Stimulated activated CD8-positive, alpha-beta memory T cell treated with anti-CD3 and anti-CD28 coated beads, Interleukin-15, amount 100 ng/mL, for 1 hour (primary cell): ENCODE results near the gene ANO7.

ENCODE experiments used
- DNase-seq: peaks from one replicate; pipeline ENCODE4 v3.0.0-alpha.2; 2020; ENCODE audit warnings: low read depth

ANO7 gene

DNA sequence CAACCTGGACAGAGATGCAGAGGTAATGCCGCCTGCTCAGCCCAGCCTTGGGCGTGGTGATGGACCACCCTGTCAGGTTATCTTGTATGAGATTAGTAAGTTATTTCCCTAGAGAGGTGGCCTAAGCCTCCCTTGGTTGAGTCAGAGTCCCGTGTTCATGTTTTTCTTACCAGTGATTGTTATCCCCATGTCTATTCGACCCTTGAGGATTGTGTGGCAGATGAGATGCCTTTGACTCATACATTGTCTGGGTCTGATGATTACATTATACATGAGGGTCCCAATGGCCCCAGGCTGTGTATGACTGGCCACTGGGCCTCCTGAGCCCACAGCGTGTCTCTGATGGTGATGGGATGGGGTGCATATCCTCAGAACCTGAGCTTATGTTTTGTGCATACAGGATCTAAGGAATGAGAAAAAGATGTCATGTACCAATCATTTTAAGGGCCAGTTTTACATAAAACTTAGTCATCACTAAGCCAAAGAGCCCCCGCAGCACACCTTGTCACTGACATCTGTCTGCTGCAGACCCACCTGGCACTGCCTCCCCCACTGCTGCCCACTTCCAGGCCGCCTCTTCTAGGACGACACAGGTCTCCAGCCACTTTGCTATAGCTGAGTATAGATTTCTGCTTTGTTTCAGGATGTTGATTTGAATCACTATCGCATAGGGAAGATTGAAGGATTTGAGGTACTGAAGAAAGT is 30.5 kb upstream of the ANO7 start:
- no peak for DNase-seq

DNA sequence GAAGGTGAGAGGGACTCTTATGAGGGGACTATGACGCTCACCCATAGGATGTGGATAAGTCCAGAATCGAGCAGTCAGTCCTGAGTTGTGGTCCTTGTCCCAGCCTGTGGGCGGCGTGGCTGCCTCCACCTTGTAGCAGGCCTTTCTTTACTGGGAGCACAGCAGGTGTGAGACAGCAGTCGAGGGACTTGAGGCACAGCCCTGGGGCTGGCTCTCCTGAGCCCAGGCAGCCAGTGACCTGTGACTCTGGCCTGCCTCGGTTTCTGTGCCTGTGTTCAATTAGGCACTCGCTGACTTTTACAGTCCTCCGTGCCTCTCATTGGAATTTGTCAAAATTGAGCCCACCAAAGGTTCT is 30.0 kb upstream of the ANO7 start:
- DNase-seq: no peak

DNA sequence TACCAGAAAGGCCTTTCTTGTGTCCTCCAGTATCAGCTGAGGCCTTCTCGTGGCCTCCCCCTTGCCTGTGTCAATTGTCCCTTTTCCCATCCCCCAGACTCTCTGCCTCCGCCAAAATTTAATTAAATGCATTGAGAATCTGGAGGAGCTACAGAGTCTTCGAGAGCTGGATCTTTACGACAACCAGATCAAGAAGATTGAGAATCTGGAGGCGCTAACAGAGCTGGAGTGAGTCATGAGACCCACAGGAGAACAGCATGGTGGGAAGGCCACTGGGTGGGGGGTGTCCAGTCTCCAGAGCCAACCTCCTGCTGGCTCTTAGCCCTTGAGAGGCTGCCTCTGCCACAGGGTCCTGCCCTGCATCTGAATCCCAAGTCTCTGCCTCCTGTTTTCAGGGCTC is 29.4 kb upstream of the ANO7 start:
- no peak for DNase-seq

DNA sequence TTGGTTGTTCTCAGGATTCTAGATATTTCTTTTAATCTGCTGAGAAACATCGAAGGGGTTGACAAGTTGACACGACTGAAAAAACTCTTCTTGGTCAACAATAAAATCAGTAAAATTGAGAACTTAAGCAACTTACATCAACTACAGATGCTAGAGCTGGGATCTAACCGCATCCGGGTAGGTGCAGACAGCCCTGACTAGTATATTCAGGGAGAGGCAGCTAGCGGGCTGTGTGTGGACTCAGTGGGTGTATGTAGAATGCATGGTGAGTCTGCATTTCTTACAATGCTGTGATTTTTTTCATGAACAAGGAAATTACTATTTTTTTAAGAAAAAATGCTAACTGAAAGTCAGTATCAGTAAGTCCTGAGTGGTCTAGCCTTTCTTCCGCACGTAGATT is 28.2 kb upstream of the ANO7 start:
- no peak for DNase-seq

DNA sequence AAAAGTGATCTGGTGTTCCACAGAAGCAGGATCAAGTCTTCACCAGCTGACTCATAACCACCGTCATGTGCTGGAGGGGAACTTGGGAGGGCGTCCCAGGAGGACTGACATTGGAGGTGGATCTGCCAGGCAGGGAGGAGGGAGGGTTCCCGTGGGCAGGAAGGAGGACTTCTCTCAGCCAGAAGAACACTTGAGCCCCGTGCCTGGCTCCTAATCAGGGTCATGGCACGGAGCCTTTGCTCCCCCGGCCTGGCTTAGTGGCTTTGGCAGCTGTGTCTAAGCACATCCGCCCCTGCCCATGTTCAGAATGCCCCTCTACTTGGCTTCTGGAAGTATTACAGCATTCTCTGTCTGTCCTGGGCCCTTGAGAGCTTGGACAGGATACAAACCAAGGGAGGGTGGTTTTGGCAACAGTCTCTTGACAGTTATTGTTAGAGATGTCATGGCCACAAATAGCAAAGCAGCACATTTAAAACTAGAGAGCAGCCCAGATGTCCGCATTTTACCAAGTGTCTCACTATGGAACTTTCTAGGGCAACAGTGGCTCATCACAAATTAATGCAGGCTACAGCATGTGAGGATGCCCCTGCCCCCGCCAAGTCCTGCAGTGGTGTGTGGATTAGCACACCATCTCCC is 26.7 kb upstream of the ANO7 start:
- no peak for DNase-seq

DNA sequence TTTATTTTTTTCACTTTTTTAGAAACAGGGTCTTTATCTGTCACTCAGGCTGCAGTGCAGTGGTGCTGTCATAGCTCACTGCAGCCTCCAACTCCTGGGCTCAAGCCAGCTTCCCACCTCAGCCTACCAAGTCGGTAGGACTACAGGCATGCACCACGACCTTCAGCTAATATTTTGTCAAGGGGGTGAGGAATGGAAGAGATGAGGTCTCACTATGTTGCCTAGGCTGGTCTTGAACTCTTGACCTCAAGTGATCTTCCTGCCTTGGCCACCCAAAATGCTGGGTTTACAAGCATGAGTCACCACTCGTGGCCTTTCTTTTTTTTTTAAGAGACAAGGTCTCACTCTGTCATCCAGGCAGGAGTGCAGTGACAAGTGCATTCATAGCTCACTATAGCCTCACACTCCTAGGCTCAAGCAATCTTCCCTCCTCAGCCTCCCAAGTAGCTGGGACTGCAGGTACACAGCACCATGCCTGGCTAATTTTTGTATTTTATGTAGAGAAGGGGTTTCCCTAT is 24.8 kb upstream of the ANO7 start:
- DNase-seq: no peak

DNA sequence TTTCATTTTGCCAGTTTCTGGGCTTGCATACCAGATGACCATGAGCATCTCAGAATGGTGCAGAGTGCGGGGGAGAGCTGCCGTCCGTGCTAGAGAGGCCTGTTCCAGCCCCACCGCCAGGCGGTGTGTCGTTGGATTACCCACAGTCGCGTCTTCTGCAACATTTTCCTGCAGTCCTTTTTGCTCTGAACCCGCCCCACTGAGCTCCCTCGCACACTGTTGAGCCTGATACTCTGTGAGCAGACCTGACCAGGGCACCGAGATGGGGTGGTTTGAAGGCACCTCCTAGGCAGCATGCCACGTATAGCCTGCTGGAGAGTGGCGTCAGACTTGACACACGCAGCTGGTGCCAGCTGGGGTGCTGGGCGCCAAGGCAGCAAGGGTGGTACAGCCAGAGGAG is 20.1 kb upstream of the ANO7 start:
- DNase-seq: no peak

DNA sequence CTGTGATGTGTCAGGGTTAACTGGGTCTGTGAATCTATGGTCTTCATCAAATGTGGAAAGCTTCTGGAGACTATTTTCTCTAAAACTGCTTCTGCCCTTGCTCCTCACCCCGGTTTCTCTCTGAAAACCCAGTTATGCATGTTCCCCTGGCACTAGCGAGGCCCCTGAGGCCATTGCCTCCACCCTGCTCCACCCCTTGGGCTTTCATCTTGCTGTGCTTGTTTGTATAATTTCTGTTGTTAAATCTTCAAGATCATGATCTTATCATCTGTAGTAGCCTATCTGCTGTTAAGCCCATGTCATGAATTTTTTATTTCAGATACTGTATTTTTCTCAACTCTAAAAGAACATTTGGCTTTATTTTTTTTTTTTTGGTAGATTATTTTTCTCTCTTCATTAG is 14.9 kb upstream of the ANO7 start:
- DNase-seq: no peak

DNA sequence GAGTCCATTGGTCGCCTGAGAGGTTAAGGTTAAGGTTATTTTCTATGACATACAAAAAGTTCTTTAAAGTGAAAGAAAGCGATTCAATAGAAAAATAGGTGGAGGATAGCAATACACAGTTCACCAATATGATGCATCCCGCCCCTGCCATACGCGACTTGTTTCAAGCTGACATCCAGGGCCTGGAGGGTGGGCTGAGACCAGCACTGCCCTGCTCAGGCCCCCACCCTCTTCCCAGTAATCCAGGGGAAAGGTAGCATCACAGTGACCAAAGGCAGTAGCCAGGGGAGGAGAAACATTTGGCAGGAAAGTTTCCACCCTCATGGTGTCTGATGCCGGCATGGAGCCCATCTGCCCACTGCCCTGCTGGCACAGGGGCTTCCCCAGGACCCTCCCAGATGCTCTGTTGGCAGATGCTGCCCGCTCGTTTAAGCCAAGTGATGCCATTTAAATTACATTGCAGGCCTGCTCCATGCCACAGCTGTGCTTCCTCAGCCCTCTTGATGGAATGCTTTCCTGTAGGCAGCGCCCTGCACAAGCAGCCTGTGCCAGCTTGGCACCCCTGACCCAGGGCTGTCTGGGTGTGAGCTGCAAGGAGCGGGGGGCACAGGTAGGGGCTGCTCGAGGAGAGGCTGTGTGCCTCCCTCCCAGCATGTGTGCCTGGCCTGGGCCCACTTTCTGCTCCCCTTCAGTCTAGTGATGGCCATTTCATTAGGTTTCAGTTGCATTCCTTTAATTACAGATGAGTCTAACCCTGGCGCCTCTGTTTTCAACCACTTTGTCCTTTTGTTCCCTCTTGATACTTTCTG is 10.7 kb upstream of the ANO7 start:
- DNase-seq: no peak

DNA sequence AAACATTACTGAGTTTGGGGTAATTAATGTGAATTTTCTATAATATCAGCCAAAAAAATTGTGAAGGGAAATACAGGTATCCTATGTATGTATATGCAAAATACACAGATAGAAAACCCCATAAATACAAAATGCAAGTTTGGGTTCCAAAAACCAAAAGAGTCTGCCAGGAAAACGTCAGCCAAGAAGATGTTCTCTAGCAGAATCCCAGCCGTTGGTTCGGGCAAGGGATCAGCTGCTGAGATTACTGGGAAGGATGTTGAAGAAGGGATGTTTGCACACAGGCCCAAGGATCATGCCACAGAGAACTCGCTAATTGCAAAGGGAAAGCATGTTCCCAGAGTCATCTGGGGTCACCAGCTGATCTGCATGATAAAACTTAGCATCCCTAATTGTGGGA is 9.5 kb upstream of the ANO7 start:
- DNase-seq: no peak

DNA sequence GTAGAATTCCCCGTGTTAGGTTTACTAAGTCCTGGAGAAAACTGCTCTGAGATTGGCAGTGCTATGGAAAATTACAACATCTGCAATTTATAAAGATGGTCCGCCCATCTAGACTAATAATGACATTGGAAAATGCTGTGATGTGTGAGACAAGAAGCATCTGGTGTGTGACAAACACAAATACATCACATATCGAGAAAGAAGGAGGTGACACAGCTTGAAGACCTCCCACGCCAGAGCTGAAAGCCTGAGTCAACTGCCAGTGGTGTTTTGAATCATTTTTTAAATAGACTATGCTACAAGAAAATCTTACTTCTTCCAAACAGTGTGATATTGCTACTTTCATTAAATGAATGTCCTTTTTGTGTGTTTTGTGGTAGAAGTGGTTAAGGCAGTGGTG is 8.6 kb upstream of the ANO7 start:
- no peak for DNase-seq

DNA sequence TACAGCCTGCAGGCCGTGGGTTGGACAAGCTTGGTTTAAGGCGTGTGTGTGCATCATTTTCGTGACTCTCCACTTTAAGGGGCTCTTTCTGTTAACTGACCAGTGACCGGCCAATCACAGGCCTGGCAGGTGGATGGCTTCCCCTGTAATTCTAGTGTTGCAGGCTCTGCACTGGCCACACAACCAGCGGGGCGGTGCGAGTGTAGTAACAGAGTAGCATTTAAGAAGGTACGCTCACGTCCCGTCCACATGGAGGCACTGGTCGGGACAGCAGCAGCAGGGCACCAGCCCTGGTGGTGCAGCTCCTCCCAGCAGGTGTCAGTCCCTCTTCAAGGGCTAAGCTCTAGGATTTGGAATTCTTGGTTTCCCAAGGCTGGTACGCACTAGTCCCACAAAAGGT is 8.0 kb upstream of the ANO7 start:
- no peak for DNase-seq

DNA sequence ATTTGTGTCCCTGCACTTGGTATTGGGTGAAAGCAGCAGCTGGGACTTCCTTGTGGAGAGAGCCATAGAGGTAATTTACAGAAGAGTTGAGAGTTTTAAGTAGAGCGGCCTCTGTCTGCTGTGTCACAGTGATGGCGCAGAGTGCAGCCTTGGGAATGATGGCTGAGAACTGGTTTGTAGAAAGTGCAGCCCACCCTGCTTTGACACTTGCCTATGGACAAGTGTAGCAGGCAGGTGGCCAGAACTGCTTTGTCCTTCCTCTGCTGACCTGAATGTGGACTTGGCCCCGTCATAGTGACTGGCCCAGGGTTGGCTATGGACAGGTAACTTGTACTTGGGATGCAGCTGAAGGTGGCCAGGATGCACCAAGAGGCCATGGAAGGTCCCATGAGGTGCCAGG is 6.4 kb upstream of the ANO7 start:
- no peak for DNase-seq

DNA sequence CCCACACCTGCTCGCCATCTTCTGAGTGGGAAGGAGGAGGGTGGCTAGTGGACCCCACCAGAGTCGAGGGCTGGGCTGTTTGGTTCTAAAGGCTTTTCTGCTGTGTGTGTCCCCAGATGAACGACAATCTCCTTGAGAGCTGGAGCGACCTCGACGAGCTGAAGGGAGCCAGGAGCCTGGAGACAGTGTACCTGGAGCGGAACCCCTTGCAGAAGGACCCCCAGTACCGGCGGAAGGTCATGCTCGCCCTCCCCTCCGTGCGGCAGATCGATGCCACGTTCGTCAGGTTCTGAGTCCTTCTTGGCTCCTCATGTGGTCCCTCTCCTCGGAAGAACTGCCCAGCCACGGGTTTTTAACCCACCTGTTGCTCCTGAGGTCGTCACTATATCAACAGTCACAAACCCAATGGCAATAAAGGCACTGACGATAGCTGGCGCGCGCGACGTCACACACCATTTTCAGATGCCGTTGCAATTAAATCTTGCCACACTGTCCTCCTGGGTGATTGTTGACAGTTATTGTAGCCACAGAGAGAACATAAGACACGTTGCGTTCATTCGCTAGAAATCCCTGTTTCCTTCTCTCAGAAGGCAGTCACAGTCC is 5.8 kb upstream of the ANO7 start:
- DNase-seq: no peak

DNA sequence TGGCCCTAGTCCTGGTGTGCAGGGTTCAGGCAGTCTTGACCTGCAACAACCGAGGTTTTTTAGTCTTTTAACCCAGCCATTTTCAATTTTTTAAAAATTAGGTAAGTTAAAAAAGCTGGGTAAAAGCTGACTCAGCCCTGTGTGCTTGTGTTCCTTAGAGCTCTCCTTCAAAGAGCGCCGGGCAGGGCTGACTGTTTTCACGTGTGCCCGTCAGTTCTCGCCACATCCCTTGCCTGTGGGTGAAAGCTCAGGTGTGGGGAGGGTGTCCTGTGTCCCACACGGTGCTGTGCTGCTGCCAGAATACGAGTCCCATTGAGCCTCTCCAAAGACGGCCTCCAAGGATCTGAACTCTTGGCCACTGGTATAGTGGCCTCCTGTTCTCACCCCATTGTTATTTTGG is 5.3 kb upstream of the ANO7 start:
- no peak for DNase-seq

DNA sequence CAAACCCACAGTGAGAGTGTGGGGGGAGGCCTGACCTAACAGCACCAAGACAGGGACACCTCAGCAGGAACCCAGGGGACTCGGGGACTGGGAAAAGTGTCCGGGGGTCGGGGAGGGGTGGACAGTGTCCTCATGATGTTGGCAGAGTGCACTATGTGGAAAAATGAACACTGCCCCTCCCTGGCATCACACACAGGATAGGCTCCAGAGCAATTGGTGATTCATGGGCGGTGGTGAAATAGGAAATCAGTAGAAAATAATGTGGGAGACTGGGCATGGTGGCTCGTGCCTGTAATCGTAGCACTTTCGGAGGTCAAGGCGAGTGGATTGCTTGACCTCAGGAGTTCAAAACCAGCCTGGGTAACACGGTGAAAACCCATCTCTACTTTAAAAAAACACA is 3.6 kb upstream of the ANO7 start:
- DNase-seq: no peak

DNA sequence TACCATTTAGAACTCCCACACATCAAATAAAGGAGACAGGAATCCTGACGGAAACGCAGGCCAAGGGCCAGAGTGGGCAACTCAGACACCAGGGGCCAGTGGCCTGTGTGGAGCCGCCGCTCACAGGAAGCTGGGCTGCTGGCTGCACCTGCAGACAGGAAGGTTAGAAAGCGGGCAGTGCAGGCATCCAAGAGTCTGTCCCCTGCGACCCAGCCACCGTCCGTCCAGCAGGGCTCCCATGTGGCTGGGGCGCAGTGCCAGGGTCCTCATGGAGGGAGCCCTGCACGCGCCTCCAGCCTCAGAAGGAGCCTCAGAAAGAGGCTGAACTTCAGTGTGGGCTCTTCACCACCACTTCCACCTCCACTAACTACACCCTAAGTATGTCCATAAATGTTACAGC is 2.5 kb upstream of the ANO7 start:
- DNase-seq: no peak

DNA sequence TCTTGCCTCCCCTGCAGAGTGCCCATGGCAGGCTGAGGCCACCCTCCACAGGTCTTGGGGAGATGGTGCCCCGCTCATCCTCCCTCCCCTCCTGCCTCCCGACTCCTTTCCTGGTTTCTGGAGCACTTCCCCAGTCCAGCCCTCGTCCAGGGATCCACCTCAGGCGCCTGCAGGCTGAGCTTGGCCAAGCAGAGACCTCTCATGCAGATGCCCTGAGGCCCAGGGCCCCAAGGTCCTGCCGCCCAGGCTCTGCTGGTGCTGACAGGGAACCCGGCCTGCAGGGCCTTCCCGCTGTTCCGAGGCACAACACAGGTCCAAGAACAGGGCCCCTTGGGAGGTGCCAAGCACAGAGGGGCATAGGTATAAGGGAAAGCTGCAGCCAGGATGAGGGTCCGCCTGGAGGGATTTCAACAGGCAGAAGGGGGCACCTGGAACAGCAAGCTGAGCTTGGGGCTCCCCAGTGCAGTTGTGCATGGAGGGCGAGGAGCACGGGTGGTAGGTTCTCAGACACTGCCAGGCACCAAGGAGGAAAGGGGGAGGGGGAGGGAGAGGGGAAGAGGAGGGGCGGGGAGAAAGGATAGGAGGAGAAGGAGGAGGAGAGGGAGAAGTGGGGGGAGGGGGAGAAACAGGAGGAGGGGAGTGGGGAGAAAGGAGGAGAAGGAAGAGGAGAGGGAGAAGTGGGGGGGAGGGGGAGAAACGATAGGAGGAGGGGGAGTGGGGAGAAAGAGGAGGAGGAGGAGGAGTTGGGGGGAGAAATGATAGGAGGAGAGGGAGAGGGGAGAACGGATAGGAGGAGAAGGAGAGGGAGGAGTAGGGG is 1.2 kb upstream of the ANO7 start:
- no peak for DNase-seq

DNA sequence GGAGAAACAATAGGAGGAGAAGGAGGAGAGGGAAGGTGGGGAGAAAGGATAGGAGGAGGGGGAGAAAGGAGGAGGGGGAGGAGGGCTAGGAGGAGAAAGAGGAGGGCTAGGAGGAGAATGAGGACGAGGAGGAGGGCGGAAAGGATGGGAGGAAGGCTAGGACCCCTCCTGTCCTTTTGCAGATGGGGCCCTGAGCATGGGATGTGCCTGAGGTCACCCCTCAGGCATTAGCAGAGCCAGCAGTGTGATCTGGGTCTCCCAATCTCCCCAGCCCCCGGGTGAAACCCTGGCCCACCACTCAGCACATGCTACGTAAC is 601 bp upstream of the ANO7 start:
- DNase-seq: no peak

DNA sequence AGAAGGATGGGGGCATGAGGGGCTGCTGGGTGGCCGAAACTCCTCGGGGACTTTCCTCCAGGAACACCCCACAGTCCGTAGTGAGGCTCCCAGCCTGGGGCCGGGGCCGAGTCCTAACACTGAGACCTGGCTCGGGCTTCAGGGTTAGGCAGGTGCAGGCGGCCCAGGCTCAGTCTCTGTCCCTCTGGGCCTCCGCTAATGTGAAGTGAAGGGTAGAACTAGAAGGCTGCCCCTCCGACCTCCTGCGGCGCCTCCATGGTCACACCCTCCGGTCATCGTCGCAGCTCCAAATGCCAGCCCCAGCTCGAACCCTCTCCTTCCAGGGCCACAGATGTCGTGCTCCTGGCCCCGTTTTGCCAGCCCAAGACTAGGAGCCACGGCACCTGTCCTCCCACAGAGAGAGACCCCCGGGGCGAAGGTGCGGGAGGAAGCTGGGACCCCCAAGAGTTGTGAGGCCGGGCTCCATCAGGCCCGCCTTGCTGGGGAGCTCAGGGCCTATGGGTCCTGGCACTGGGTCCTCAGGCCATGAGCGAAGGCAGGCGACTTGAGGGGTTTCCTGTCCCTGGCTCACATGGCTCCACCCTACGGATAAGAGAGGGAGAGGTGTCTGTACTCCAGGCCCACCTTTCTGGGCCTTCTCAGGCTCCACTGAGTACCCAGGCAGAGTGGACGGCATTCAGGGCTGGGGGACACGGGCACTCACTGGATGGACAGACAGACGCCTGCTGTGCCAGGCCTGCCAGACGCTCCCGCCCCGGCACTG is 797 bp downstream of the ANO7 start:
- DNase-seq: no peak

DNA sequence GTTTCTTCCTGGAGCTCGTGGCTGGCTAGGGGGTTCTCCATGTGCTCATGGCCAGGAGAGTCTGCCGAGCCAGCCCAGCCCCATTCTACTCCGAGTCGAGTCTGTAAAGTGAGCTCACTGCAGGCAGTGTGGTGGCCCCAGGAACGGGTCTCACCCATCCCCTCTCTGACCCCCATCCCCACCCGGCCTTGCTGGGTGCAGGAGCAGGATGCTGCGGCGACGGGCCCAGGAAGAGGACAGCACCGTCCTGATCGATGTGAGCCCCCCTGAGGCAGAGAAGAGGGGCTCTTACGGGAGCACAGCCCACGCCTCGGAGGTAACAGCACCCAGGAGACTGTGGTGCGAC is 1.4 kb downstream of the ANO7 start:
- DNase-seq: no peak
